SJSA1 (cell line): ENCODE measurements around the gene SPATA3. TPM values are rescaled to one million over a fixed set of nuclear protein-coding genes. Genes with fewer than 3 reads are reported as not detected.

Experiments
- total RNA-seq: library from RNA; depleted of rRNA; stranded (reverse); fragments of >200 nt; shearing (Covaris generic); gene quantifications from 2 replicates; pipeline ENCODE4 v1.2.3, GENCODE V29; 2014; rRNA removed

The SPATA3 gene
- total RNA-seq, 1 experiment from 2014 or later, result not detected

Other genes with a start within 250 kb of the SPATA3 start
- 161 and 216 TPM in 2 replicates for gene ITM2C, start 131.2 kb upstream of the SPATA3 start, total RNA-seq
- 2.6 and 5.7 TPM in 2 replicates for gene GPR55, start 70.9 kb upstream of the SPATA3 start, total RNA-seq
- gene C2orf72, start 41.4 kb downstream of the SPATA3 start, total RNA-seq, result 0.41 TPM in 1 of 2 replicates, not detected in the other
- 158 and 164 TPM in 2 replicates for gene PSMD1, start 60.7 kb downstream of the SPATA3 start, total RNA-seq
- 0.21 TPM in 1 of 2 replicates, not detected in the other for gene HTR2B, start 128.9 kb downstream of the SPATA3 start, total RNA-seq
- gene ARMC9, start 202.5 kb downstream of the SPATA3 start, total RNA-seq, result 15.2 and 19.1 TPM in 2 replicates